Parathyroid adenoma (tissue), 2 donors: ENCODE measurements around the gene PPARA.

Experiments
- H2AFZ ChIP-seq: fragments of 300-600 bp; sonication (generic); one replicate; pipeline ENCODE4 v1.7.0; 2017; ENCODE audit warnings: antibody characterized with exemption, mild to moderate bottlenecking
- H3K27ac ChIP-seq: fragments of 300-600 bp; sonication (generic); one replicate; pipeline ENCODE4 v1.7.0; 2017
- H3K27me3 ChIP-seq: fragments of 300-600 bp; sonication (generic); one replicate; pipeline ENCODE4 v1.7.0; 2017; ENCODE audit warnings: low read length; ENCODE audit not compliant: control insufficient read depth, insufficient read depth
- H3K36me3 ChIP-seq: fragments of 300-600 bp; sonication (generic); one replicate; pipeline ENCODE4 v1.7.0; 2017; ENCODE audit warnings: low read length; ENCODE audit not compliant: control insufficient read depth, insufficient read depth
- H3K4me1 ChIP-seq: fragments of 300-600 bp; sonication (generic); one replicate; pipeline ENCODE4 v1.7.0; 2017; ENCODE audit warnings: control low read depth
- H3K4me2 ChIP-seq: fragments of 300-600 bp; sonication (generic); one replicate; pipeline ENCODE4 v1.7.0; 2017; ENCODE audit warnings: low read length
- H3K4me3 ChIP-seq: fragments of 300-600 bp; sonication (generic); one replicate; pipeline ENCODE4 v1.7.0; 2017; ENCODE audit warnings: low read depth, low read length
- H3K79me2 ChIP-seq: fragments of 300-600 bp; sonication (generic); one replicate; pipeline ENCODE4 v1.7.0; 2017; ENCODE audit warnings: control low read depth
- H3K9ac ChIP-seq: fragments of 300-600 bp; sonication (generic); one replicate; pipeline ENCODE4 v1.7.0; 2017; ENCODE audit warnings: mild to moderate bottlenecking
- H3K9me3 ChIP-seq: fragments of 300-600 bp; sonication (generic); one replicate; pipeline ENCODE4 v1.7.0; 2017; ENCODE audit warnings: low read length; ENCODE audit not compliant: control insufficient read depth
- CTCF ChIP-seq: fragments of 300-600 bp; sonication (generic); IDR thresholded peaks from one replicate; pipeline ENCODE4 v1.7.0; 2017; ENCODE audit warnings: antibody characterized with exemption, mild to moderate bottlenecking
- donor health status: primary hyperparathyroidism.

The PPARA gene

GRCh38 chr22:46241396-46242007 is 91.2 kb downstream of the PPARA start:
- TF ChIP-seq CTCF = no peak
- Histone ChIP-seq H3K36me3 (no peaks in the 10 kb centered on the region), H3K27me3 (no peaks in the 10 kb centered on the region), H3K9ac (no peak overlapping the region), H3K9me3 (no peaks in the 10 kb centered on the region), H2AFZ (no peak overlapping the region), H3K4me3 (no peak overlapping the region), H3K79me2 (no peaks in the 10 kb centered on the region), H3K4me1 (no peaks in the 10 kb centered on the region), H3K4me2 (no peak overlapping the region), H3K27ac (no peak overlapping the region)

GRCh38 chr22:46242076-46242475 is 91.8 kb downstream of the PPARA start:
- Histone ChIP-seq H3K79me2 (no peaks in the 10 kb centered on the region), H3K4me2 (no peak overlapping the region), H3K9me3 (no peaks in the 10 kb centered on the region), H2AFZ (no peak overlapping the region), H3K27ac (no peak overlapping the region), H3K9ac (no peak overlapping the region), H3K4me3 (no peak overlapping the region), H3K4me1 (no peaks in the 10 kb centered on the region), H3K36me3 (no peaks in the 10 kb centered on the region), H3K27me3 (no peaks in the 10 kb centered on the region)
- TF ChIP-seq CTCF = no peak

GRCh38 chr22:46244771-46245170 is 94.4 kb downstream of the PPARA start:
- H3K27ac ChIP-seq = no peak overlapping the region
- no peak overlapping the region for H3K4me3 ChIP-seq
- H3K36me3 ChIP-seq = no peaks in the 10 kb centered on the region
- H3K27me3 ChIP-seq = no peaks in the 10 kb centered on the region
- TF ChIP-seq CTCF = no peak
- H3K9ac ChIP-seq = no peak overlapping the region
- H3K9me3 ChIP-seq = no peaks in the 10 kb centered on the region
- no peak overlapping the region for H2AFZ ChIP-seq
- H3K79me2 ChIP-seq = no peaks in the 10 kb centered on the region
- no peaks in the 10 kb centered on the region for H3K4me1 ChIP-seq
- H3K4me2 ChIP-seq = no peak overlapping the region

GRCh38 chr22:46245511-46245910 is 95.2 kb downstream of the PPARA start:
- Histone ChIP-seq H3K79me2 (no peaks in the 10 kb centered on the region), H3K9me3 (no peaks in the 10 kb centered on the region), H3K27me3 (no peaks in the 10 kb centered on the region), H2AFZ (no peak overlapping the region), H3K9ac (no peak overlapping the region), H3K36me3 (no peaks in the 10 kb centered on the region), H3K4me3 (no peak overlapping the region), H3K4me2 (no peak overlapping the region), H3K4me1 (no peaks in the 10 kb centered on the region), H3K27ac (no peak overlapping the region)
- TF ChIP-seq CTCF = no peak

GRCh38 chr22:46246178-46246577 is 95.9 kb downstream of the PPARA start:
- no peak overlapping the region for H3K9ac ChIP-seq
- no peaks in the 10 kb centered on the region for H3K4me1 ChIP-seq
- H2AFZ ChIP-seq = no peak overlapping the region
- TF ChIP-seq CTCF = no peak
- H3K4me3 ChIP-seq = no peak overlapping the region
- no peak overlapping the region for H3K4me2 ChIP-seq
- no peaks in the 10 kb centered on the region for H3K27me3 ChIP-seq
- no peaks in the 10 kb centered on the region for H3K36me3 ChIP-seq
- H3K27ac ChIP-seq = no peak overlapping the region
- H3K79me2 ChIP-seq = no peaks in the 10 kb centered on the region
- H3K9me3 ChIP-seq = no peaks in the 10 kb centered on the region
